NT2/D1 (cell line): Measurements from ENCODE around the gene VAMP1.

Source experiments
- YY1 ChIP-seq: IDR thresholded peaks from 2 replicates; pipeline ENCODE4 v1.6.1; 2011; ENCODE audit not compliant: insufficient read length, insufficient read depth
- ZNF274 ChIP-seq: IDR thresholded peaks from 2 replicates; pipeline ENCODE4 v1.6.1; 2011; ENCODE audit warnings: mild to moderate bottlenecking, low read depth, low read length

- TF ChIP-seq ZNF274: no peak
- TF ChIP-seq YY1: no peak
Observed at GRCh38 chr12:6462234-6462995, 8.1 kb downstream of the VAMP1 start.
